Liver (tissue), 9 donors: ENCODE measurements around the gene EXOC4. TPM values are rescaled to one million over a fixed set of nuclear protein-coding genes. Genes with fewer than 3 reads are reported as not detected.

Experiments
- DNase-seq: peaks from one replicate; pipeline ENCODE4 v3.0.0-alpha.2; 2017; ENCODE audit warnings: low spot score
- H3K27ac ChIP-seq, 2 donors: one replicate each; pipeline ENCODE4 v1.7.0; 2013; ENCODE audit warnings: inconsistent platforms in 2 of 2, low read length in 2 of 2, control low read depth in 1 of 2, low read depth in 1 of 2, mild to moderate bottlenecking in 1 of 2
- H3K27me3 ChIP-seq, 4 donors: one replicate each; pipeline versions ENCODE4 v1.6.1 to v1.7.0; 2013; ENCODE audit warnings: low read length in 3 of 4, inconsistent platforms in 1 of 4, mild to moderate bottlenecking in 1 of 4, moderate library complexity in 1 of 4; ENCODE audit not compliant: control insufficient read depth in 4 of 4, insufficient read depth in 4 of 4
- H3K36me3 ChIP-seq, 4 donors: one replicate each; pipeline versions ENCODE4 v1.6.1 to v1.7.0; 2013; ENCODE audit warnings: low read length in 3 of 4, mild to moderate bottlenecking in 3 of 4, low read depth in 1 of 4, moderate library complexity in 1 of 4; ENCODE audit not compliant: control insufficient read depth in 4 of 4, insufficient read depth in 3 of 4
- H3K4me1 ChIP-seq, 4 donors: one replicate each; pipeline versions ENCODE4 v1.6.1 to v1.7.0; 2013; ENCODE audit warnings: low read length in 3 of 4, mild to moderate bottlenecking in 3 of 4, moderate library complexity in 1 of 4; ENCODE audit not compliant: control insufficient read depth in 4 of 4, insufficient read depth in 4 of 4
- H3K4me3 ChIP-seq, 3 donors: one replicate each; pipeline versions ENCODE4 v1.6.1 to v1.7.0; 2013; ENCODE audit warnings: low read length in 3 of 3, control low read depth in 1 of 3, low read depth in 1 of 3, mild to moderate bottlenecking in 1 of 3
- H3K9ac ChIP-seq, 2 donors: one replicate each; pipeline ENCODE4 v1.7.0; 2013; ENCODE audit warnings: low read length in 2 of 2, mild to moderate bottlenecking in 2 of 2, moderate library complexity in 2 of 2, control low read depth in 1 of 2, low read depth in 1 of 2
- H3K9me3 ChIP-seq, 4 donors: one replicate each; pipeline versions ENCODE4 v1.6.1 to v1.7.0; 2013; ENCODE audit warnings: low read length in 3 of 4; ENCODE audit not compliant: control insufficient read depth in 4 of 4
- EGR1 ChIP-seq, 2 donors: IDR thresholded peaks; 2 replicates each; pipeline ENCODE4 v1.6.1; 2016 to 2018; ENCODE audit warnings: antibody characterized with exemption in 2 of 2, low read depth in 2 of 2
- HNF4A ChIP-seq, 2 donors: conservative IDR thresholded peaks; 2 replicates each; pipeline ENCODE4 v1.6.1; 2016; ENCODE audit warnings: antibody characterized with exemption in 2 of 2, mild to moderate bottlenecking in 2 of 2
- HNF4G ChIP-seq: IDR thresholded peaks from 2 replicates; pipeline ENCODE4 v1.6.1; 2016; ENCODE audit warnings: antibody characterized with exemption
- JUND ChIP-seq, 2 donors: IDR thresholded peaks; 2 replicates each; pipeline ENCODE4 v1.6.1; 2016; ENCODE audit warnings: antibody characterized with exemption in 2 of 2
- MAX ChIP-seq: IDR thresholded peaks from 2 replicates; pipeline ENCODE4 v1.6.1; 2016; ENCODE audit warnings: antibody characterized with exemption
- NR2F2 ChIP-seq: IDR thresholded peaks from 2 replicates; pipeline ENCODE4 v1.6.1; 2016; ENCODE audit warnings: antibody characterized with exemption
- RAD21 ChIP-seq, 2 donors: IDR thresholded peaks; 2 replicates each; pipeline ENCODE4 v1.6.1; 2016; ENCODE audit warnings: antibody characterized with exemption in 2 of 2, mild to moderate bottlenecking in 2 of 2
- RXRA ChIP-seq, 2 donors: IDR thresholded peaks; 2 replicates each; pipeline ENCODE4 v1.6.1; 2017 to 2018; ENCODE audit warnings: antibody characterized with exemption in 2 of 2, mild to moderate bottlenecking in 1 of 2
- SP1 ChIP-seq: IDR thresholded peaks from 2 replicates; pipeline ENCODE4 v1.6.1; 2018; ENCODE audit warnings: antibody characterized with exemption, mild to moderate bottlenecking
- TAF1 ChIP-seq: conservative IDR thresholded peaks from 2 replicates; pipeline ENCODE4 v1.6.1; 2016; ENCODE audit warnings: antibody characterized with exemption, mild to moderate bottlenecking
- YY1 ChIP-seq: IDR thresholded peaks from 2 replicates; pipeline ENCODE4 v1.6.1; 2016; ENCODE audit warnings: antibody characterized with exemption, mild to moderate bottlenecking
- WGBS: extraction: QIAGEN DNeasy Blood & Tissue Kit; methylation state at CpG from one replicate; pipeline ENCODE4 v1.1.7; 2013; 5-methylcytosine and 5-hydroxymethylcytosine counted together
- polyA plus RNA-seq, 2 donors: library from polyadenylated mRNA; stranded (reverse) in 1 of 2; unstranded in 1 of 2; fragments of 200-250 nt in 1 of 2; fragments of >200 nt in 1 of 2; fragmentation: Nextera tagmentation in 1 of 2; extraction: Ambion mirVana in 1 of 2; gene quantifications; one replicate each; pipeline versions ENCODE4 v1.2.1 to v1.2.3, GENCODE V29; 2013 to 2015
- total RNA-seq, 2 donors: library from RNA; depleted of rRNA; stranded (reverse); fragments of >200 nt; gene quantifications; one replicate each; pipeline ENCODE4 v1.2.3, GENCODE V29; 2014
- TF ChIP-seq, protein P1 (sequence below): IDR thresholded peaks from 2 replicates; pipeline ENCODE4 v1.6.1; 2016; ENCODE audit warnings: antibody characterized with exemption
- TF ChIP-seq, protein P2 (sequence below): fragments of 150-350 bp; IDR thresholded peaks from 2 replicates; pipeline ENCODE4 v1.5.1; 2017; ENCODE audit warnings: improper control_type of control experiment, low read depth, low read length; ENCODE audit not compliant: missing input control
- TF ChIP-seq, protein P3 (sequence below): IDR thresholded peaks from 2 replicates; pipeline ENCODE4 v1.6.1; 2016; ENCODE audit warnings: antibody characterized with exemption
- donor health status: healthy.
- donor health status: healthy.
- donor health status: healthy.
- donor health status: healthy.
- donor health status: healthy.

EXOC4 gene
- total and polyA plus RNA-seq, 4 donors = 9.5 to 55.9 (median 23.6) TPM

GRCh38 chr7:133887459-133887858 is 634.6 kb downstream of the EXOC4 start:
- no peaks in the 10 kb centered on the region for H3K27me3 ChIP-seq
- no peaks in the 10 kb centered on the region for H3K36me3 ChIP-seq
- H3K27ac ChIP-seq = no peak overlapping the region
- H3K9ac ChIP-seq = no peak overlapping the region
- no peak overlapping the region for H3K4me3 ChIP-seq
- H3K4me1 ChIP-seq = no peaks in the 10 kb centered on the region
- no peak for TF ChIP-seq MAX
- TF ChIP-seq YY1 = no peak
- TF ChIP-seq NR2F2 = no peak
- TF ChIP-seq JUND (IDR thresholded peaks at IDR 0.05) = no peak
- WGBS = 97% methylated on average over 2 of the region's 2 CpGs
- H3K9me3 ChIP-seq = no peaks in the 10 kb centered on the region
- DNase-seq = no peak

- Histone ChIP-seq H3K4me1 (no peaks in the 10 kb centered on the region), H3K9me3 (no peaks in the 10 kb centered on the region), H3K27ac (no peak overlapping the region), H3K27me3 (no peaks in the 10 kb centered on the region), H3K9ac (no peak overlapping the region), H3K36me3 (no peaks in the 10 kb centered on the region), H3K4me3 (no peak overlapping the region)
- TF ChIP-seq SP1 (no peak), TAF1 (no peak), RXRA (IDR thresholded peaks at IDR 0.05) (no peak), HNF4G (no peak), RAD21 (IDR thresholded peaks at IDR 0.05) (no peak), MAX (no peak), JUND (IDR thresholded peaks at IDR 0.05) (no peak), YY1 (no peak), EGR1 (IDR thresholded peaks at IDR 0.05; ENCODE audit: low read depth in 2 of 2) (no peak), NR2F2 (no peak), HNF4A (conservative IDR thresholded peaks at IDR 0.05) (no peak)
- TF ChIP-seq, protein P1, sequence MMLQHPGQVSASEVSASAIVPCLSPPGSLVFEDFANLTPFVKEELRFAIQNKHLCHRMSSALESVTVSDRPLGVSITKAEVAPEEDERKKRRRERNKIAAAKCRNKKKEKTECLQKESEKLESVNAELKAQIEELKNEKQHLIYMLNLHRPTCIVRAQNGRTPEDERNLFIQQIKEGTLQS = no peak
- TF ChIP-seq, protein P2, sequence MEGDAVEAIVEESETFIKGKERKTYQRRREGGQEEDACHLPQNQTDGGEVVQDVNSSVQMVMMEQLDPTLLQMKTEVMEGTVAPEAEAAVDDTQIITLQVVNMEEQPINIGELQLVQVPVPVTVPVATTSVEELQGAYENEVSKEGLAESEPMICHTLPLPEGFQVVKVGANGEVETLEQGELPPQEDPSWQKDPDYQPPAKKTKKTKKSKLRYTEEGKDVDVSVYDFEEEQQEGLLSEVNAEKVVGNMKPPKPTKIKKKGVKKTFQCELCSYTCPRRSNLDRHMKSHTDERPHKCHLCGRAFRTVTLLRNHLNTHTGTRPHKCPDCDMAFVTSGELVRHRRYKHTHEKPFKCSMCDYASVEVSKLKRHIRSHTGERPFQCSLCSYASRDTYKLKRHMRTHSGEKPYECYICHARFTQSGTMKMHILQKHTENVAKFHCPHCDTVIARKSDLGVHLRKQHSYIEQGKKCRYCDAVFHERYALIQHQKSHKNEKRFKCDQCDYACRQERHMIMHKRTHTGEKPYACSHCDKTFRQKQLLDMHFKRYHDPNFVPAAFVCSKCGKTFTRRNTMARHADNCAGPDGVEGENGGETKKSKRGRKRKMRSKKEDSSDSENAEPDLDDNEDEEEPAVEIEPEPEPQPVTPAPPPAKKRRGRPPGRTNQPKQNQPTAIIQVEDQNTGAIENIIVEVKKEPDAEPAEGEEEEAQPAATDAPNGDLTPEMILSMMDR = no peak
- TF ChIP-seq, protein P3, sequence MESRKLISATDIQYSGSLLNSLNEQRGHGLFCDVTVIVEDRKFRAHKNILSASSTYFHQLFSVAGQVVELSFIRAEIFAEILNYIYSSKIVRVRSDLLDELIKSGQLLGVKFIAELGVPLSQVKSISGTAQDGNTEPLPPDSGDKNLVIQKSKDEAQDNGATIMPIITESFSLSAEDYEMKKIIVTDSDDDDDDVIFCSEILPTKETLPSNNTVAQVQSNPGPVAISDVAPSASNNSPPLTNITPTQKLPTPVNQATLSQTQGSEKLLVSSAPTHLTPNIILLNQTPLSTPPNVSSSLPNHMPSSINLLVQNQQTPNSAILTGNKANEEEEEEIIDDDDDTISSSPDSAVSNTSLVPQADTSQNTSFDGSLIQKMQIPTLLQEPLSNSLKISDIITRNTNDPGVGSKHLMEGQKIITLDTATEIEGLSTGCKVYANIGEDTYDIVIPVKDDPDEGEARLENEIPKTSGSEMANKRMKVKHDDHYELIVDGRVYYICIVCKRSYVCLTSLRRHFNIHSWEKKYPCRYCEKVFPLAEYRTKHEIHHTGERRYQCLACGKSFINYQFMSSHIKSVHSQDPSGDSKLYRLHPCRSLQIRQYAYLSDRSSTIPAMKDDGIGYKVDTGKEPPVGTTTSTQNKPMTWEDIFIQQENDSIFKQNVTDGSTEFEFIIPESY = no peak
- no peak for DNase-seq
- 81% methylated on average over 7 of the region's 7 CpGs for WGBS
Measured at GRCh38 chr7:133888061-133888930, 635.4 kb downstream of the EXOC4 start.
